Gastrocnemius medialis (tissue), 4 donors: ENCODE results near the gene ABCB8.

Source experiments
- POLR2A ChIP-seq, 2 donors: fragments of 450-650 bp; IDR thresholded peaks; one replicate each; pipeline ENCODE4 v1.6.1; 2017; ENCODE audit warnings: antibody characterized with exemption in 2 of 2, mild to moderate bottlenecking in 2 of 2, moderate library complexity in 2 of 2
- TF ChIP-seq, protein P1 (sequence below), 5 experiments: fragments of 450-650 bp in 3 of 5; fragments of 200-600 bp in 2 of 5; sonication (generic) in 2 of 5; IDR thresholded peaks in 4 of 5; conservative IDR thresholded peaks in 1 of 5; 1 replicate in 4 of 5; 2 replicates in 1 of 5; pipeline ENCODE4 v1.5.1; 2016 to 2019; ENCODE audit warnings: antibody characterized with exemption in 5 of 5, mild to moderate bottlenecking in 3 of 5, moderate library complexity in 3 of 5

DNA sequence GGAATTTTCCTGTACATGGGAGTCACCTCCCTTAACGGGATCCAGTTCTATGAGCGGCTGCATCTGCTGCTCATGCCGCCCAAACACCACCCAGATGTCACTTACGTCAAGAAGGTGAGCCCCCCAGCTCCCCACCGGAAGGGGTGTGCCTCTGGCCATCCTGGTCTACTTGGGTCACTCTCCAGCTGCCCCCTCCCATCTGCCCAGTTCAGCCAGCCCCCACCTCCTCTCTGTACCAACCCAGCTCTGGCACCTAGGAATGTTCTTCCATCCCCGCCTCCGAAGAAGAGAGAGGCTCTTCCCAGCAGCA, 47.4 kb downstream of the ABCB8 start:
- TF ChIP-seq, protein P1, sequence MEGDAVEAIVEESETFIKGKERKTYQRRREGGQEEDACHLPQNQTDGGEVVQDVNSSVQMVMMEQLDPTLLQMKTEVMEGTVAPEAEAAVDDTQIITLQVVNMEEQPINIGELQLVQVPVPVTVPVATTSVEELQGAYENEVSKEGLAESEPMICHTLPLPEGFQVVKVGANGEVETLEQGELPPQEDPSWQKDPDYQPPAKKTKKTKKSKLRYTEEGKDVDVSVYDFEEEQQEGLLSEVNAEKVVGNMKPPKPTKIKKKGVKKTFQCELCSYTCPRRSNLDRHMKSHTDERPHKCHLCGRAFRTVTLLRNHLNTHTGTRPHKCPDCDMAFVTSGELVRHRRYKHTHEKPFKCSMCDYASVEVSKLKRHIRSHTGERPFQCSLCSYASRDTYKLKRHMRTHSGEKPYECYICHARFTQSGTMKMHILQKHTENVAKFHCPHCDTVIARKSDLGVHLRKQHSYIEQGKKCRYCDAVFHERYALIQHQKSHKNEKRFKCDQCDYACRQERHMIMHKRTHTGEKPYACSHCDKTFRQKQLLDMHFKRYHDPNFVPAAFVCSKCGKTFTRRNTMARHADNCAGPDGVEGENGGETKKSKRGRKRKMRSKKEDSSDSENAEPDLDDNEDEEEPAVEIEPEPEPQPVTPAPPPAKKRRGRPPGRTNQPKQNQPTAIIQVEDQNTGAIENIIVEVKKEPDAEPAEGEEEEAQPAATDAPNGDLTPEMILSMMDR (IDR thresholded peaks at IDR 0.05 in 4 of 5, conservative IDR thresholded peaks at IDR 0.05 in 1 of 5): no peak
- TF ChIP-seq POLR2A (IDR thresholded peaks at IDR 0.05): no peak
